HG03175 (cell line): ENCODE results near the gene ETS1.
A peak's percentile ranks its signal among the peaks of the same experiment; 100 is the strongest.

Source experiments
- ATAC-seq: cut with Tn5 transposase; IDR thresholded peaks from one replicate; pipeline ENCODE4 v1.9.1; 2021; ENCODE audit warnings: mild to moderate bottlenecking, moderate library complexity; ENCODE audit not compliant: unreplicated experiment

ETS1 gene

GRCh38 chr11:128573638-128574037, 13.7 kb downstream of the ETS1 start:
- ATAC-seq = no peak

GRCh38 chr11:128572965-128573364, 14.4 kb downstream of the ETS1 start:
- no peak for ATAC-seq

- ATAC-seq = no peak
Observed at GRCh38 chr11:128570632-128571031, 16.7 kb downstream of the ETS1 start.

GRCh38 chr11:128569291-128569690, 18.1 kb downstream of the ETS1 start:
- no peak for ATAC-seq

- ATAC-seq = no peak
Observed at GRCh38 chr11:128568166-128568778, 19.1 kb downstream of the ETS1 start.

- no peak for ATAC-seq
Observed at GRCh38 chr11:128567130-128567529, 20.2 kb downstream of the ETS1 start.

- no peak for ATAC-seq
Observed at GRCh38 chr11:128565881-128566280, 21.5 kb downstream of the ETS1 start.

- ATAC-seq = peak; percentile 35
Observed at GRCh38 chr11:128564642-128565245, 22.6 kb downstream of the ETS1 start.

- peak; percentile 40 for ATAC-seq
Observed at GRCh38 chr11:128563942-128564641, 23.3 kb downstream of the ETS1 start.

GRCh38 chr11:128563308-128563707, 24.1 kb downstream of the ETS1 start:
- ATAC-seq = no peak

- ATAC-seq = peak; percentile 41
Observed at GRCh38 chr11:128559496-128560103, 27.8 kb downstream of the ETS1 start.

- no peak for ATAC-seq
Observed at GRCh38 chr11:128555606-128556005, 31.8 kb downstream of the ETS1 start.

GRCh38 chr11:128553662-128554362, 33.5 kb downstream of the ETS1 start:
- ATAC-seq = no peak

GRCh38 chr11:128552783-128553661, 34.3 kb downstream of the ETS1 start:
- ATAC-seq = peak; percentile 53

- peak; percentile 66 for ATAC-seq
Observed at GRCh38 chr11:128551611-128552335, 35.6 kb downstream of the ETS1 start.

- ATAC-seq = no peak
Observed at GRCh38 chr11:128551058-128551457, 36.3 kb downstream of the ETS1 start.

GRCh38 chr11:128550261-128550821, 37.0 kb downstream of the ETS1 start:
- ATAC-seq = no peak

- ATAC-seq = no peak
Observed at GRCh38 chr11:128549256-128549944, 38.0 kb downstream of the ETS1 start.
